ENCODE data around the gene CAMKV. TPM values are rescaled to one million over a fixed set of nuclear protein-coding genes. Genes with fewer than 3 reads are reported as not detected.

Gene CAMKV
- total and polyA plus RNA-seq, 7 donors, result 0.09 TPM; not detected in 6

DNA sequence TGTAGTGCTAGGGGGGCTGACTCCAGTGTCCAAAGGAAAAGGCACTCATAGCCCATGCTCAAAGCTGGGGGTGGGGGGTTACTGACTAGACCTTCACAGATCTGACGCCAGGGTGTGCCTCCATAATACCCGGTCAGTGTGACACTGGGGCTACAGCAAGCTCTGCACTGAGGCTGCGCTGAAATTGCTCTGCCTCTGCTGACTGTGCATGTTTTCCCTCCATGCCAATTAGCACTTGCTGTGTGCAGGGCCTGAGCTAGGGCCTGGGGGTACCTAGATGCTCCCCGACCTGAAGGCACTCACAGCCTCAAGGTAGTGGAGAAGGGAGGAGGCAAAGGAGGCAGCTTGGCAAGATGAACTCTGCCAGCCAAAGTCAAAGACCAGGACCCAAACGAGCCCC lies 5.2 kb downstream of the CAMKV start:
- H3K27me3 ChIP-seq (ENCODE audit: insufficient read depth in 3 of 3, low read length in 2 of 3), result peaks cover 0 to 15% (median 6%) of the 10 kb centered on the region in 3 donors

DNA sequence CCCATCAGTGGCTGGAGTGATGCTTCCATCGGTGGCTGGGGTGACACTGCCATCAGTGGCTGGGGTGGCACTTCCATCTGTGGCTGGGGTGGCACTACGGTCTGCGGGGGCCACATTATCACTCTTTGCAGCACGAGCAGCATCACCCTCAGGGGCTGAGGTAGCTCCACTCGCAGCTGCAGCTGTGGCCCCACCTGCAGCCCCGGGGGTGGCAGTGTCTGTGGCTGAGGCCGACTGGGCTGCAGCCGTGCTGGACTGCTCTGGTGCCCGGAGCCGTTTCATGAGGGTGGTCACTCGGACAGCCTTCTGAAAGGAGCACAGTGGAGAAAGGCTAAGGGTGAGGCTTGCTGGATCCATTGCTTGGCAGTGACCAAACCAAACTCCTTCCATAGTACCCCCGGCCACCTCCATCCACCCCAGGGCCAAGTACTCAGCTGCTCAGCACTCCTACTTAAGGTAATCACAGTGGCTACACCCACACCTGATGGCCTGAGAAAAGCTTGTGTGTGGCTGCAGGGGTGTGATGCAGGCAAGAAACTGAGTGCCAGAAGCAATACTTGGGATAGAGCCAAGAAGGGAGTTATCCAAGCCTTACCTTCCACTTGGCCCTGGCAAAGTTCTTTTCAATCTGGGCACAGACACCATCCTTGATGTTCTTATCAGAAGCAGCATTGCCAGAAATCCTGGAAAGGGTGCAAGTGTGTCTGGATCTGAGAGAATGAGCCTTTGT lies 10.0 kb downstream of the CAMKV start:
- intact Hi-C loops (cut with DNase I), result no loop called here
- ATAC-seq, result no peak

More for the DNA sequence above, 5.2 kb downstream of the CAMKV start:
- Histone ChIP-seq H3K27ac (no peak overlapping the region), H3K4me1 (no peaks in the 10 kb centered on the region), H3K36me3 (ENCODE audit: insufficient read depth in 1 of 2, low read depth in 1 of 2) (no peaks in the 10 kb centered on the region), H3K9me3 (no peaks in the 10 kb centered on the region), H3K4me3 (no peak overlapping the region)
- no peak for ATAC-seq
- intact Hi-C loops (cut with DNase I), result no loop called here
- TF ChIP-seq, protein P1, sequence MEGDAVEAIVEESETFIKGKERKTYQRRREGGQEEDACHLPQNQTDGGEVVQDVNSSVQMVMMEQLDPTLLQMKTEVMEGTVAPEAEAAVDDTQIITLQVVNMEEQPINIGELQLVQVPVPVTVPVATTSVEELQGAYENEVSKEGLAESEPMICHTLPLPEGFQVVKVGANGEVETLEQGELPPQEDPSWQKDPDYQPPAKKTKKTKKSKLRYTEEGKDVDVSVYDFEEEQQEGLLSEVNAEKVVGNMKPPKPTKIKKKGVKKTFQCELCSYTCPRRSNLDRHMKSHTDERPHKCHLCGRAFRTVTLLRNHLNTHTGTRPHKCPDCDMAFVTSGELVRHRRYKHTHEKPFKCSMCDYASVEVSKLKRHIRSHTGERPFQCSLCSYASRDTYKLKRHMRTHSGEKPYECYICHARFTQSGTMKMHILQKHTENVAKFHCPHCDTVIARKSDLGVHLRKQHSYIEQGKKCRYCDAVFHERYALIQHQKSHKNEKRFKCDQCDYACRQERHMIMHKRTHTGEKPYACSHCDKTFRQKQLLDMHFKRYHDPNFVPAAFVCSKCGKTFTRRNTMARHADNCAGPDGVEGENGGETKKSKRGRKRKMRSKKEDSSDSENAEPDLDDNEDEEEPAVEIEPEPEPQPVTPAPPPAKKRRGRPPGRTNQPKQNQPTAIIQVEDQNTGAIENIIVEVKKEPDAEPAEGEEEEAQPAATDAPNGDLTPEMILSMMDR (IDR thresholded peaks at IDR 0.05), result no peak
- DNase-seq, result no peak
- 46 to 55% (median 51%) methylated on average over 5 of the region's 5 CpGs for WGBS, 3 donors

DNA sequence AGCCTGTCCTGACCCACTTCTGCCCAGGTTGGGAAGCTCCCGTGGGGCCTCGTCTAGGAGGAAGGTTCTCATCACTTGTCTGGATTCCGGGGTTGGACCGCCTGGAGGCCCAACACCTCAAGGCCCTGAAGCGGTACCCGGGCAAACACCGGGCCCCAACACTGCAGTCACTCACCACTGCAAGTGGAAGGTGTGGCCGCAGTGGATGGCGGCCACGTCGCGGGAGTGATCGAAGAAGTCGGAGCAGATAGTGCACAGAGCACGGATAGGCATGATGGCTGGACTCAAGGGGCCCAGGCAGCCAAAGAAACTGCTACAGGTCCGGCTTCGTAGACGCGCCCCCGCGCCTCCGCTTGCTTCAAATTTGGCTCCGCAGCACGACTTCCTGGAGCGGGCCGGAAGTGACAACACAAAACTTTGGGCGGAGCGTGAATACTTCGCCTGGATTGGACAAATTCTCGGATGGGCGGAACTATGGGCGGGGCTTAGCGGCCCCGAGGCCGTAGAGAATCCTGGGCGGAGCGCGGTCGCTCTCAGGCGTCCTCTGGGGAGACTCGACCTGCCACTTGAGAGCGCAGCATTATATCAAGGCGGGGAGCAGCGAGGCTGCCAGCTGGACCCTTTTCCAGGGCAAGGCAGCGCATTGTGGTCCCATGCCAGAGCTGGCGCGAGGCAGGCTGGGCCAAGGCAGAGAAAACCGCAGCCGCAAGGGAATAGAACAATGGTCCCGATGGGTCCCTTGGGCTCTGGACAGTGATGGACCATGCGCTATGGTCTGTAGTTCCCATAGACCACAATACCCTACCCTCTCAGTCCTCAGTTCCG lies 13.3 kb downstream of the CAMKV start, which contains the start of gene TRAIP:
Gene TRAIP, minus strand, starts transcription at position 384 of the 825 bp plus-strand sequence. Its CDS starts 111 bp downstream, at position 273.
- ATAC-seq (peak; percentile 99 to 100 (median 100)), DNase-seq (peak; percentile 92 to 97)
- Histone ChIP-seq H3K4me3 (peak within 1 kb of the TSS; percentile 79), H3K4me1 (no peaks in the 10 kb centered on the region), H3K36me3 (ENCODE audit: insufficient read depth in 1 of 2, low read depth in 1 of 2) (no peaks in the 10 kb centered on the region), H3K27ac (peak within 1 kb of the TSS; percentile 88), H3K27me3 (ENCODE audit: insufficient read depth in 3 of 3, low read length in 2 of 3) (no peaks in the 10 kb centered on the region), H3K9me3 (no peaks in the 10 kb centered on the region)
- intact Hi-C loops (cut with DNase I), result no loop called here
- WGBS, 3 donors, result 1% methylated on average over 52 of the region's 52 CpGs
- TF ChIP-seq, protein P1 (IDR thresholded peaks at IDR 0.05), result no peak

More for the DNA sequence above, 10.0 kb downstream of the CAMKV start:
- H3K4me1 ChIP-seq, result no peaks in the 10 kb centered on the region
- TF ChIP-seq, protein P1 (IDR thresholded peaks at IDR 0.05), result no peak
- H3K9me3 ChIP-seq, result no peaks in the 10 kb centered on the region
- no peak for DNase-seq
- H3K27ac ChIP-seq, result no peak overlapping the region
- 83 to 89% (median 83%) methylated on average over 12 of the region's 12 CpGs for WGBS, 3 donors
- H3K27me3 ChIP-seq (ENCODE audit: insufficient read depth in 3 of 3, low read length in 2 of 3), result peaks cover 0 to 2% (median 0%) of the 10 kb centered on the region in 3 donors
- no peaks in the 10 kb centered on the region for H3K36me3 ChIP-seq (ENCODE audit: insufficient read depth in 1 of 2, low read depth in 1 of 2)
- no peak overlapping the region for H3K4me3 ChIP-seq

DNA sequence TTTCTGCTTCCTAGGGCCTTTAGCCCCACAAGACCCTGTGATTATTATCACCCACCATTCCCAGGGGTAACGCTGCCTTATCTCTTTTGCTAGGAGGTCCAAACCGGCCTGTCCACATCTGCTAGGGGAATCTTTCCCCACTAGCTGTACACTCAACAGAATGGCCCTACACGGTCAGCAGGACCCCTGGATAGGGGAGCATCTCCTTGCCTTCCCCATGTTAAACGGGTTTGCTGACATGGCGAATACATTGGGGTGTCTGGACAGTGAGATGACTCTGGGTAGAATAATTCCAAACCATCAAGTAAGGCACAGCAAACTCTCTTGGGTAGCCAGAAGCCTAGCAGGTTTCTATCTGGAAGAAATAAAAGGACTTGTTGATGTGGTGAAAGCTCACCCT lies 14.0 kb downstream of the CAMKV start:
- no peaks in the 10 kb centered on the region for H3K36me3 ChIP-seq (ENCODE audit: insufficient read depth in 1 of 2, low read depth in 1 of 2)
- no peaks in the 10 kb centered on the region for H3K9me3 ChIP-seq
- 51 to 65% (median 63%) methylated on average over 5 of the region's 5 CpGs for WGBS, 3 donors
- no peaks in the 10 kb centered on the region for H3K27me3 ChIP-seq (ENCODE audit: insufficient read depth in 3 of 3, low read length in 2 of 3)
- H3K4me3 ChIP-seq, result peak overlapping the region; percentile 79
- ATAC-seq (no peak), DNase-seq (no peak)
- TF ChIP-seq, protein P1 (IDR thresholded peaks at IDR 0.05), result no peak
- H3K4me1 ChIP-seq, result no peaks in the 10 kb centered on the region
- intact Hi-C loops (cut with DNase I), result no loop called here
- H3K27ac ChIP-seq, result no peak overlapping the region
